ENCODE measurements around the gene NTRK1. TPM values are rescaled to one million over a fixed set of nuclear protein-coding genes. Genes with fewer than 3 reads are reported as not detected.

NTRK1 gene
- total and polyA plus RNA-seq, 2 of the 13 experiments (the other 11 are each of a cell fraction or from before 2014, with no cell fraction given): not detected

GRCh38 chr1:156822680-156823079 is 38.0 kb upstream of the NTRK1 start (continued):
- TF ChIP-seq PAXIP1 (CRISPR knock-in tag; conservative IDR thresholded peaks at IDR 0.05): no peak
- no peak for TF ChIP-seq ZNF503 (CRISPR knock-in tag; IDR thresholded peaks at IDR 0.05)
- TF ChIP-seq IRF2 (CRISPR knock-in tag; IDR thresholded peaks at IDR 0.05): no peak
- TF ChIP-seq POLR2AphosphoS2 (IDR thresholded peaks at IDR 0.05; ENCODE audit: low read depth, low read length): no peak
- TF ChIP-seq, protein P1, sequence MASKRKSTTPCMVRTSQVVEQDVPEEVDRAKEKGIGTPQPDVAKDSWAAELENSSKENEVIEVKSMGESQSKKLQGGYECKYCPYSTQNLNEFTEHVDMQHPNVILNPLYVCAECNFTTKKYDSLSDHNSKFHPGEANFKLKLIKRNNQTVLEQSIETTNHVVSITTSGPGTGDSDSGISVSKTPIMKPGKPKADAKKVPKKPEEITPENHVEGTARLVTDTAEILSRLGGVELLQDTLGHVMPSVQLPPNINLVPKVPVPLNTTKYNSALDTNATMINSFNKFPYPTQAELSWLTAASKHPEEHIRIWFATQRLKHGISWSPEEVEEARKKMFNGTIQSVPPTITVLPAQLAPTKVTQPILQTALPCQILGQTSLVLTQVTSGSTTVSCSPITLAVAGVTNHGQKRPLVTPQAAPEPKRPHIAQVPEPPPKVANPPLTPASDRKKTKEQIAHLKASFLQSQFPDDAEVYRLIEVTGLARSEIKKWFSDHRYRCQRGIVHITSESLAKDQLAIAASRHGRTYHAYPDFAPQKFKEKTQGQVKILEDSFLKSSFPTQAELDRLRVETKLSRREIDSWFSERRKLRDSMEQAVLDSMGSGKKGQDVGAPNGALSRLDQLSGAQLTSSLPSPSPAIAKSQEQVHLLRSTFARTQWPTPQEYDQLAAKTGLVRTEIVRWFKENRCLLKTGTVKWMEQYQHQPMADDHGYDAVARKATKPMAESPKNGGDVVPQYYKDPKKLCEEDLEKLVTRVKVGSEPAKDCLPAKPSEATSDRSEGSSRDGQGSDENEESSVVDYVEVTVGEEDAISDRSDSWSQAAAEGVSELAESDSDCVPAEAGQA (IDR thresholded peaks at IDR 0.05; ENCODE audit: low read depth): no peak
- TF ChIP-seq, protein P1 (CRISPR knock-in tag; IDR thresholded peaks at IDR 0.05; ENCODE audit: borderline replicate concordance): no peak
- no peak for TF ChIP-seq RCOR2 (CRISPR knock-in tag; IDR thresholded peaks at IDR 0.05)
- TF ChIP-seq CEBPG (CRISPR knock-in tag; IDR thresholded peaks at IDR 0.05): no peak

Data from HepG2 (cell line).